ENCODE measurements around the gene MGLL. TPM values are rescaled to one million over a fixed set of nuclear protein-coding genes. Genes with fewer than 3 reads are reported as not detected.

Gene MGLL
- total and polyA plus RNA-seq, 7 donors: 24.7 to 220 (median 46.8) TPM

GRCh38 chr3:127678611-127679533, 143.4 kb downstream of the MGLL start:
- peaks cover 0 to 18% (median 11%) of the 10 kb centered on the region in 4 donors for H3K4me1 ChIP-seq
- no peaks in the 10 kb centered on the region for H3K9me3 ChIP-seq
- no peak overlapping the region for H3K27ac ChIP-seq
- no peaks in the 10 kb centered on the region for H3K27me3 ChIP-seq
- TF ChIP-seq POLR2AphosphoS5 (IDR thresholded peaks at IDR 0.05) (no peak), CTCF (IDR thresholded peaks at IDR 0.05) (no peak), POLR2A (IDR thresholded peaks at IDR 0.05) (no peak)
- peaks cover 9 to 58% (median 18%) of the 10 kb centered on the region in 4 donors for H3K36me3 ChIP-seq
- peak; percentile 57 for DNase-seq
- intact Hi-C loops (cut with DNase I): no loop called here
- no peak overlapping the region for H3K4me3 ChIP-seq
- 87 to 92% methylated on average over 12 of the region's 12 CpGs for WGBS, 2 donors

DNA sequence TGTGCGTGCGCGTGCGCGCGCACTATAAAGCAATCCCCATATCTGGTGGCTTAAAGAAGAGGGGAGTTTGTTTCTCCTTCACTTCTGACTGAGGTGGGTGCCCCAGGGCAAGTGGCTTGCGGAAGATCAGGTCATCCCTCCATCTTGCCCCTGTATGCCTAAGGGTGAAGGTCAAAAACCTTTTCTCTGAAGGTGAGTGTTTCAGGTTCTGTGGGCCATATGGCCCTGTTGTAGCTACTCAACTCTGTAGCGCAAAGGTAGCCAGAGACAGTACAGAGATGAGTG, 144.1 kb downstream of the MGLL start:
- no peak overlapping the region for H3K27ac ChIP-seq
- no peak overlapping the region for H3K4me3 ChIP-seq
- TF ChIP-seq POLR2AphosphoS5 (IDR thresholded peaks at IDR 0.05) (no peak), EP300 (IDR thresholded peaks at IDR 0.05) (no peak), CTCF (IDR thresholded peaks at IDR 0.05) (no peak), POLR2A (IDR thresholded peaks at IDR 0.05) (no peak)
- no peaks in the 10 kb centered on the region for H3K27me3 ChIP-seq
- peaks cover 0 to 23% (median 17%) of the 10 kb centered on the region in 4 donors for H3K4me1 ChIP-seq
- intact Hi-C loops (cut with DNase I): no loop called here
- DNase-seq: no peak
- H3K36me3 ChIP-seq: peaks cover 9 to 58% (median 18%) of the 10 kb centered on the region in 4 donors
- no peaks in the 10 kb centered on the region for H3K9me3 ChIP-seq
- WGBS, 2 donors: 94 to 95% methylated on average over 8 of the region's 8 CpGs

DNA sequence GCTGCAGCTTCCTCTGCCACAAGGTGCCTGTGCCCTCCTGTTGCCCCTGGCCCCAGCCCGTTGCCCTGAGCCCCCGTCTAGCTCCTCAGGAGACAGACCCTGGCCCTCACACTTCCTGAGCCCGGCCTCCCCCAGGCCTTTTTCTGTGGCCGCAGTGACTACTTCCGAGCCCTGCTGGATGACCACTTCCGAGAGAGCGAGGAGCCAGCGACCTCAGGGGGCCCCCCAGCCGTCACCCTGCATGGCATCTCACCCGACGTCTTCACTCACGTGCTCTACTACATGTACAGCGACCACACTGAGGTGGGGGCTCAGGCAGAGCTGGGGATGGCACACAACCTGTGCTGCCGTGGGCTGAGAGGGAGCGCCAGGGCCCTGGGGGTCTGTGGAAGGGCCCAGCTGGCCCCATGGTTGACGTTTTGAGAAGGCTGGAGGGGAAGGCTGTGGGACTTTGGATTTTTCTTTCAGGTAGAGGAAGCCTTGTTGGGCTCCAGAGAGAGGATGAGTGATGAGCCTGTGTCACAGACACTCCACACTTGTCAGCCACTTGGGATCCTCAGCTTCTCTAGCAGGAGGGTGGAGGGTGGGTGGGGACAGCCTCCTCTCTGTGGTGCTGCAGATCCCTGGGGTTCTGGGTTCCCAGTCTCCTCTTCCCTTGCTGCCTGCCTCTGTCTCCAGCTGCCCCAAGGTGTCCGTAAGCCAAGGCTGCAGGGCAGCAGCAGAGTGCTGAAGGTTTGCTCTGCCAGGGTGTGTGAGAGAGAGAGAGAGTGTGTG, 144.6 kb downstream of the MGLL start:
- H3K27me3 ChIP-seq: no peaks in the 10 kb centered on the region
- no peak overlapping the region for H3K4me3 ChIP-seq
- H3K4me1 ChIP-seq: peaks cover 0 to 23% (median 18%) of the 10 kb centered on the region in 4 donors
- 93 to 94% methylated on average over 17 of the region's 17 CpGs for WGBS, 2 donors
- TF ChIP-seq POLR2A (IDR thresholded peaks at IDR 0.05): no peak
- TF ChIP-seq POLR2AphosphoS5 (IDR thresholded peaks at IDR 0.05): no peak
- TF ChIP-seq EP300 (IDR thresholded peaks at IDR 0.05): no peak
- TF ChIP-seq CTCF (IDR thresholded peaks at IDR 0.05): no peak
- peak; percentile 48 for DNase-seq
- no peaks in the 10 kb centered on the region for H3K9me3 ChIP-seq
- intact Hi-C loops (cut with DNase I): no loop called here
- H3K27ac ChIP-seq: no peak overlapping the region
- peaks cover 9 to 58% (median 18%) of the 10 kb centered on the region in 4 donors for H3K36me3 ChIP-seq

- Histone ChIP-seq H3K27ac (no peak overlapping the region), H3K36me3 (peaks cover 9 to 58% (median 18%) of the 10 kb centered on the region in 4 donors), H3K4me3 (no peak overlapping the region), H3K9me3 (no peaks in the 10 kb centered on the region), H3K4me1 (peaks cover 0 to 27% (median 22%) of the 10 kb centered on the region in 4 donors), H3K27me3 (no peaks in the 10 kb centered on the region)
- intact Hi-C loops (cut with DNase I): no loop called here
- peak; percentile 64 for DNase-seq
- 96 to 97% methylated on average over 21 of the region's 21 CpGs for WGBS, 2 donors
- no peak for TF ChIP-seq POLR2AphosphoS5 (IDR thresholded peaks at IDR 0.05)
- no peak for TF ChIP-seq CTCF (IDR thresholded peaks at IDR 0.05)
- TF ChIP-seq POLR2A (IDR thresholded peaks at IDR 0.05): no peak
- no peak for TF ChIP-seq EP300 (IDR thresholded peaks at IDR 0.05)
Measured at GRCh38 chr3:127676921-127677351, 145.4 kb downstream of the MGLL start.
